Erythroblast (primary cell): ENCODE data around the gene SLC17A8.

ENCODE experiments used
- GATA1 ChIP-seq: IDR thresholded peaks from 2 replicates; pipeline ENCODE4 v1.6.1; 2011; ENCODE audit warnings: low read depth, mild to moderate bottlenecking, control low read depth, low read length, moderate library complexity
- POLR2A ChIP-seq: IDR thresholded peaks from 2 replicates; pipeline ENCODE4 v1.6.1; 2011; ENCODE audit warnings: mild to moderate bottlenecking, low read length

GRCh38 chr12:100455896-100456295 lies 99.0 kb downstream of the SLC17A8 start:
- TF ChIP-seq POLR2A (no peak), GATA1 (no peak)
